H1 (cell line): ENCODE data around the gene OR10T2. TPM values are rescaled to one million over a fixed set of nuclear protein-coding genes. Genes with fewer than 3 reads are reported as not detected.

Source experiments
- POLR2AphosphoS5 ChIP-seq: IDR thresholded peaks from 2 replicates; pipeline ENCODE4 v1.6.1; 2011; ENCODE audit warnings: low read depth, low read length
- polyA plus RNA-seq, 7 experiments: library from polyadenylated mRNA; depleted of rRNA in 3 of 7; stranded (reverse) in 5 of 7; unstranded in 2 of 7; fragments of >200 nt in 5 of 7; fragments of 200-250 nt in 2 of 7; gene quantifications; 1 replicate in 5 of 7; 2 replicates in 1 of 7; 4 replicates in 1 of 7; pipeline versions ENCODE4 v1.2.1 to v1.2.3, GENCODE V29; 2011 to 2013; ENCODE audit warnings: missing spikeins in 2 of 7, mixed read lengths in 2 of 7
- total RNA-seq: library from RNA; stranded (reverse); fragmentation: NEBNext Ultra II Directional; extraction: Animal tissue kit (Norgen Biotek cat#: 25700); gene quantifications from 2 replicates; pipeline ENCODE4 v1.2.1, GENCODE V29; 2021
- TF ChIP-seq, protein P1 (sequence below): fragments of 300-600 bp; sonication (generic); IDR thresholded peaks from 2 replicates; pipeline ENCODE4 v1.7.1; 2012; ENCODE audit warnings: low read length, moderate library complexity, mild to moderate bottlenecking, inconsistent platforms; ENCODE audit not compliant: insufficient replicate concordance

The OR10T2 gene
- total and polyA plus RNA-seq, 2 of the 8 experiments (the other 6 are each of a cell fraction or from before 2014, with no cell fraction given), result not detected

GRCh38 chr1:158354255-158354654 lies 45.0 kb downstream of the OR10T2 start (continued):
- TF ChIP-seq, protein P1, sequence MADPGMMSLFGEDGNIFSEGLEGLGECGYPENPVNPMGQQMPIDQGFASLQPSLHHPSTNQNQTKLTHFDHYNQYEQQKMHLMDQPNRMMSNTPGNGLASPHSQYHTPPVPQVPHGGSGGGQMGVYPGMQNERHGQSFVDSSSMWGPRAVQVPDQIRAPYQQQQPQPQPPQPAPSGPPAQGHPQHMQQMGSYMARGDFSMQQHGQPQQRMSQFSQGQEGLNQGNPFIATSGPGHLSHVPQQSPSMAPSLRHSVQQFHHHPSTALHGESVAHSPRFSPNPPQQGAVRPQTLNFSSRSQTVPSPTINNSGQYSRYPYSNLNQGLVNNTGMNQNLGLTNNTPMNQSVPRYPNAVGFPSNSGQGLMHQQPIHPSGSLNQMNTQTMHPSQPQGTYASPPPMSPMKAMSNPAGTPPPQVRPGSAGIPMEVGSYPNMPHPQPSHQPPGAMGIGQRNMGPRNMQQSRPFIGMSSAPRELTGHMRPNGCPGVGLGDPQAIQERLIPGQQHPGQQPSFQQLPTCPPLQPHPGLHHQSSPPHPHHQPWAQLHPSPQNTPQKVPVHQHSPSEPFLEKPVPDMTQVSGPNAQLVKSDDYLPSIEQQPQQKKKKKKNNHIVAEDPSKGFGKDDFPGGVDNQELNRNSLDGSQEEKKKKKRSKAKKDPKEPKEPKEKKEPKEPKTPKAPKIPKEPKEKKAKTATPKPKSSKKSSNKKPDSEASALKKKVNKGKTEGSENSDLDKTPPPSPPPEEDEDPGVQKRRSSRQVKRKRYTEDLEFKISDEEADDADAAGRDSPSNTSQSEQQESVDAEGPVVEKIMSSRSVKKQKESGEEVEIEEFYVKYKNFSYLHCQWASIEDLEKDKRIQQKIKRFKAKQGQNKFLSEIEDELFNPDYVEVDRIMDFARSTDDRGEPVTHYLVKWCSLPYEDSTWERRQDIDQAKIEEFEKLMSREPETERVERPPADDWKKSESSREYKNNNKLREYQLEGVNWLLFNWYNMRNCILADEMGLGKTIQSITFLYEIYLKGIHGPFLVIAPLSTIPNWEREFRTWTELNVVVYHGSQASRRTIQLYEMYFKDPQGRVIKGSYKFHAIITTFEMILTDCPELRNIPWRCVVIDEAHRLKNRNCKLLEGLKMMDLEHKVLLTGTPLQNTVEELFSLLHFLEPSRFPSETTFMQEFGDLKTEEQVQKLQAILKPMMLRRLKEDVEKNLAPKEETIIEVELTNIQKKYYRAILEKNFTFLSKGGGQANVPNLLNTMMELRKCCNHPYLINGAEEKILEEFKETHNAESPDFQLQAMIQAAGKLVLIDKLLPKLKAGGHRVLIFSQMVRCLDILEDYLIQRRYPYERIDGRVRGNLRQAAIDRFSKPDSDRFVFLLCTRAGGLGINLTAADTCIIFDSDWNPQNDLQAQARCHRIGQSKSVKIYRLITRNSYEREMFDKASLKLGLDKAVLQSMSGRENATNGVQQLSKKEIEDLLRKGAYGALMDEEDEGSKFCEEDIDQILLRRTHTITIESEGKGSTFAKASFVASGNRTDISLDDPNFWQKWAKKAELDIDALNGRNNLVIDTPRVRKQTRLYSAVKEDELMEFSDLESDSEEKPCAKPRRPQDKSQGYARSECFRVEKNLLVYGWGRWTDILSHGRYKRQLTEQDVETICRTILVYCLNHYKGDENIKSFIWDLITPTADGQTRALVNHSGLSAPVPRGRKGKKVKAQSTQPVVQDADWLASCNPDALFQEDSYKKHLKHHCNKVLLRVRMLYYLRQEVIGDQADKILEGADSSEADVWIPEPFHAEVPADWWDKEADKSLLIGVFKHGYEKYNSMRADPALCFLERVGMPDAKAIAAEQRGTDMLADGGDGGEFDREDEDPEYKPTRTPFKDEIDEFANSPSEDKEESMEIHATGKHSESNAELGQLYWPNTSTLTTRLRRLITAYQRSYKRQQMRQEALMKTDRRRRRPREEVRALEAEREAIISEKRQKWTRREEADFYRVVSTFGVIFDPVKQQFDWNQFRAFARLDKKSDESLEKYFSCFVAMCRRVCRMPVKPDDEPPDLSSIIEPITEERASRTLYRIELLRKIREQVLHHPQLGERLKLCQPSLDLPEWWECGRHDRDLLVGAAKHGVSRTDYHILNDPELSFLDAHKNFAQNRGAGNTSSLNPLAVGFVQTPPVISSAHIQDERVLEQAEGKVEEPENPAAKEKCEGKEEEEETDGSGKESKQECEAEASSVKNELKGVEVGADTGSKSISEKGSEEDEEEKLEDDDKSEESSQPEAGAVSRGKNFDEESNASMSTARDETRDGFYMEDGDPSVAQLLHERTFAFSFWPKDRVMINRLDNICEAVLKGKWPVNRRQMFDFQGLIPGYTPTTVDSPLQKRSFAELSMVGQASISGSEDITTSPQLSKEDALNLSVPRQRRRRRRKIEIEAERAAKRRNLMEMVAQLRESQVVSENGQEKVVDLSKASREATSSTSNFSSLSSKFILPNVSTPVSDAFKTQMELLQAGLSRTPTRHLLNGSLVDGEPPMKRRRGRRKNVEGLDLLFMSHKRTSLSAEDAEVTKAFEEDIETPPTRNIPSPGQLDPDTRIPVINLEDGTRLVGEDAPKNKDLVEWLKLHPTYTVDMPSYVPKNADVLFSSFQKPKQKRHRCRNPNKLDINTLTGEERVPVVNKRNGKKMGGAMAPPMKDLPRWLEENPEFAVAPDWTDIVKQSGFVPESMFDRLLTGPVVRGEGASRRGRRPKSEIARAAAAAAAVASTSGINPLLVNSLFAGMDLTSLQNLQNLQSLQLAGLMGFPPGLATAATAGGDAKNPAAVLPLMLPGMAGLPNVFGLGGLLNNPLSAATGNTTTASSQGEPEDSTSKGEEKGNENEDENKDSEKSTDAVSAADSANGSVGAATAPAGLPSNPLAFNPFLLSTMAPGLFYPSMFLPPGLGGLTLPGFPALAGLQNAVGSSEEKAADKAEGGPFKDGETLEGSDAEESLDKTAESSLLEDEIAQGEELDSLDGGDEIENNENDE, result no peak
- TF ChIP-seq POLR2AphosphoS5, result no peak
